Mononuclear cell (primary cell): ENCODE results near the gene PRM3. TPM values are rescaled to one million over a fixed set of nuclear protein-coding genes. Genes with fewer than 3 reads are reported as not detected.

Experiments
- H3K27me3 ChIP-seq: 2 replicates; pipeline ENCODE4 v1.6.0; 2011; ENCODE audit warnings: low read length, control low read depth; ENCODE audit not compliant: insufficient read depth
- H3K4me1 ChIP-seq: 2 replicates; pipeline ENCODE4 v1.5.1; 2011; ENCODE audit warnings: mild to moderate bottlenecking, low read length, control low read depth; ENCODE audit not compliant: insufficient read depth
- H3K4me3 ChIP-seq: 2 replicates; pipeline ENCODE4 v1.5.1; 2011; ENCODE audit warnings: mild to moderate bottlenecking, low read length, moderate library complexity
- H3K9me3 ChIP-seq: 2 replicates; pipeline ENCODE4 v1.5.1; 2011; ENCODE audit warnings: low read depth, mild to moderate bottlenecking, control low read depth, low read length
- total RNA-seq: library from RNA; depleted of rRNA; stranded (reverse); fragments of >200 nt; gene quantifications from one replicate; pipeline ENCODE4 v1.2.3, GENCODE V29; 2012

Gene PRM3
- total RNA-seq, 1 donor: not detected

DNA sequence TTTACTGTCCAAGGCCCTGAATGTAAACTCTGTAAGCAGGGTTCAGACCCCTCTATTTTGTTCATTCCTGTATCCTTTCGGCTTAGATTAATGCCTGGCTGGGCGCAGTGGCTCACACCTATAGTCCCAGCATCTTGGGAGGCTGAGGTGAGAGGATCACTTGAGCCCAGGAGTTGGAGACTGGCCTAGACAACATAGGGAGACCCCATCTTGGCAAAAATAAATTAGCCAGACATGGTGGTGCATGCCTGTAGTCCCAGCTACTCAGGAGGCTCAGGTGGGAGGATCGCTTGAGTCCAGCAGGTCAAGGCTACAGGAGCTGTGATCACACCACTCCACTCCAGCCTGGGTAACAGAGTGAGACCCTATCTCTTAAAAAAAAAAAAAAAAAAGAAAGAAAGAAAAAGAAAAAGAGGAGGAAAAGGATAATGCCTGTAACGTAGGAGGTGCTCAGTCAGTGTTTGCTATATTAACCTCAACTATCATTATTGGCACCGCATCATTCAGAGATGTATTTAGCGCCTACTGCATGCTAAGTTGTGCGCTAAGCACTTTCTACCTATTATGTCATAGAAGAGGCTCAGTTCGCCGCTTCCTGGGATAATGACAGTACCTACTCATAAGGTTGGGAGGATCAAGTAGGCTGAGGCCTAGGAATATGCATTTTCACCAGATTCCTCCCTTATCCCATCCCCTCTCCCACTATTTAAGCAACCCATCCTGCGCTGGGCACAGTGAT lies 22.5 kb downstream of the PRM3 start:
- Histone ChIP-seq H3K27me3 (peaks cover 4% of the 10 kb centered on the region), H3K4me3 (no peak overlapping the region), H3K9me3 (no peaks in the 10 kb centered on the region), H3K4me1 (peaks cover 42% of the 10 kb centered on the region)

- Histone ChIP-seq H3K4me3 (no peak overlapping the region), H3K9me3 (no peaks in the 10 kb centered on the region), H3K4me1 (peaks cover 40% of the 10 kb centered on the region), H3K27me3 (peaks cover 4% of the 10 kb centered on the region)
These were observed 23.2 kb downstream of the PRM3 start for GRCh38 chr16:11250091-11250785.

DNA sequence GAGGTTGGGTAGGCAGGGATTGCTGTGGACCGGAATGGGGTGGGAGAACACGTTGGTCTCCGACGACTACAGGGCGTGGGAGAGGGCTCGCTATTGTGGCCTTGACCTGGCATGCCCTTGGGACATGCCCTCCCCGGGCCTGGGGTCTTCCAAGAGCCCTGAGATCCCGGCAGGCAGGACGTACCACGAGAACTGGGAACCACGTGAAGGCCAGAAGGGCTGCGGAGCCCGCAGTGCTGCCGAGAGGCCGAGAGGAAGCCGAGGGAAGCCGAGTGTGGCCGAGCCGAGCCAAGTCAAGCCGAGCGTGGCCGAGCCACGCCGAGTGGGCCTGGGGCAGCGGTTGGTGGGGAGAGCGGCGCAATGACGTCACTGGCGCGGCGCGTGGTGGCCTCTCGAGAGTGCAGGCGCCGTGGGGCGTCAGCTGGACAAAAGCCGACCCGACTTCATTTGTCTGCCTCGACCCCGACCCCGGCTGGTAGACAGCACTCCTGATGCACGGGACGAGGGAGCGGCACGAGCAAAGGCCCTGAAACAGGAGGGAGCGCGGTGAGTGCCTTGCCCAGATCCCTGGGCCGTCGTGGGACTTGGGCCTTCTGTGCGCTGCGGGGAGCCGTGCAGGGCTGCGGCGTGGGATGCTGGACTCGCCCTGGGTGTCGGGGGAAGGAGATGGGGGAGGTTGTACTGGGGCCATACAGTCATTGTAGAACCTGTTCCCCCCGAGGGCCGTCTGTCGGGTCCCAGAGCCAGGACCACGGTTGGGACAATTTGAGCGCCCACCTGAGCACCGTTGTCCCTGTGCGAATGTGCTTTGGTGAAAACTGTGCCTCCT lies 24.0 kb downstream of the PRM3 start:
- Histone ChIP-seq H3K9me3 (no peaks in the 10 kb centered on the region), H3K27me3 (peaks cover 1% of the 10 kb centered on the region), H3K4me1 (peaks cover 32% of the 10 kb centered on the region), H3K4me3 (no peak overlapping the region)

DNA sequence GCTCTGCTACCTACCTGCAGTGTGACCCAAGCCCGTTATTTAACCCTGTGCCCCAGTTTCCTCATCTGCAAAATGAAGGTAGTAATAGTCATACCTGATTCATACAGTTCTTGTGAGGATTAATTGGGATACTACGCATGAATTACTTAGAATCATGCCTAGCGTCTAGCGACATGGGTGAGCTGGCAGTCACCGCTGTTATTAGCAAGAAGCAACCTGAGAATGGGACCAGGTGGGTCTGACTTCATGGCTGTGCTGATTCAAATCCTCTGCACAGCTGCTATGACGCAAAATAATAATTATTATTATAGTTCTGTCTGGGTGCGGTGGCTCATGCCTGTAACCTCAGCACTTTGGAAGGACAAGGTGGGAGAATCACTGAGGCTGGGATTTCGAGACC lies 25.3 kb downstream of the PRM3 start:
- Histone ChIP-seq H3K27me3 (no peaks in the 10 kb centered on the region), H3K4me1 (peaks cover 19% of the 10 kb centered on the region), H3K9me3 (no peaks in the 10 kb centered on the region), H3K4me3 (no peak overlapping the region)

GRCh38 chr16:11245988-11246387 lies 27.4 kb downstream of the PRM3 start:
- Histone ChIP-seq H3K4me3 (no peak overlapping the region), H3K27me3 (no peaks in the 10 kb centered on the region), H3K4me1 (peaks cover 3% of the 10 kb centered on the region), H3K9me3 (no peaks in the 10 kb centered on the region)

DNA sequence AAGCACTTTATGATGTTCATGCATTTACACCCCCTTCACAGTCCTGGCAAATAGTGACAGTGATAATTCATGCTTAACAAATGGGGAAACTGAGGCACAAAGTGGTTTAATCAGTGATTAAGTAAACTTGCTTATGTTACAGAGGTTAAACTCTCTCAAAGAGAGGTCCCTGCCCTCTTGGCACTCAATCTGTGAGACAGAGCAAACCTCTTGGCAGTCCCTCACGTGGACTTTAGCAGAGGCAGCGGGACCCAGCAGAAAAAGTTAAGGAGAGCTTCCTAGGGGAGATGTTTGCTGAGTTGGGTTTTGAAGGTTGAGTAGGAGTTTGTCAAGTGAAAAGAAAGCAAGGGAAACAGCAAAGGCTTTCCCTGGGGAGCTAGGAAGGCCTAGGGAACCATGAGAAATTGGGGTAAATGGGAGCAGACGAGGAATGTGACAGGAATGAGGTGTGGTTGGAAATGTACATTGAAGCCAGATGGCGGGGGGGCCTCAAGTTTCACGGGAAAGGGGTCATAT lies 28.1 kb downstream of the PRM3 start:
- H3K27me3 ChIP-seq: no peaks in the 10 kb centered on the region
- H3K4me3 ChIP-seq: no peak overlapping the region
- no peaks in the 10 kb centered on the region for H3K9me3 ChIP-seq
- peaks cover 10% of the 10 kb centered on the region for H3K4me1 ChIP-seq

- H3K27me3 ChIP-seq: no peaks in the 10 kb centered on the region
- H3K4me1 ChIP-seq: peaks cover 10% of the 10 kb centered on the region
- no peaks in the 10 kb centered on the region for H3K9me3 ChIP-seq
- H3K4me3 ChIP-seq: no peak overlapping the region
These were observed 30.8 kb downstream of the PRM3 start for GRCh38 chr16:11242658-11243057.

GRCh38 chr16:11241480-11242204 lies 31.8 kb downstream of the PRM3 start:
- no peaks in the 10 kb centered on the region for H3K27me3 ChIP-seq
- H3K9me3 ChIP-seq: no peaks in the 10 kb centered on the region
- H3K4me1 ChIP-seq: peaks cover 16% of the 10 kb centered on the region
- H3K4me3 ChIP-seq: no peak overlapping the region

DNA sequence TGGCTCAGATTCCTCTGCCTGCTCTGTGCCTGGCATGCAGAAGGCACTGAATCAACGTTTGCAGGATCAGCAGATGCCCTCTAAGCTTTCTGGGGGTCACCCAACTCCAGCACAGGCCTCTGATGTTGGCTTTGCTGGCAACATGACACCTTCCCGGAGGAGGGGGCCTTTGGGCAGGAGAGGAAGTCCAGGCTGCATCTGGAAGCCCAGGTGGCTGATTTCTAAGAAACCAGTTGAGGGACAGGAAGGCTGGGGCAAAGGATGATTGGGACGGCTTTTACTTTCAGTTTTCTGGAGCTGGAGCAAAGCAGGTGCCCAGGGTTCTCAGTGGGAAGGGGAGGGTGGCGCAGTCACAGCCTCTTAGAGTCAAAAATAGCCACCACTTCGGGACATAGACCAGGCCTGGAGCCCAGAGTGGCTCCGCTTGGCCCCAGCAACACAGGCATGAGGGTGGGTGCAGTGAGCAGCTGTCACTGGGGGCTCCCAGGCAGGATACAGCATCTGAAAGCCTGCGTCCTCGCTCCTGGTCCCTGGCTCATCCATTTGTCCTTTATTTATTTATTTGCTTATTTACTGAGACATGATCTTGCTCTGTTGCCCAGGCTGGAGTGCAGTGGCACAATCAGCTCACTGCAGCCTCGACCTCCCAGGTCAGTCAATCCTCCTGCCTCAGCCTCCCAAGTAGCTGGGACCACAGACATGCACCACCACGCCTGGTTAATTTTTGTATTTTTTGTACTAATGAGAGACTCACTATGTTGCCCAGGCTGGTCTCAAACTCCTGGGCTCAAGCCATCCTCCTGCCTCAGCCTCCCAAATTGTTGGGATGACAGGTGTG lies 32.6 kb downstream of the PRM3 start:
- peaks cover 17% of the 10 kb centered on the region for H3K4me1 ChIP-seq
- H3K9me3 ChIP-seq: no peaks in the 10 kb centered on the region
- H3K27me3 ChIP-seq: no peaks in the 10 kb centered on the region
- H3K4me3 ChIP-seq: no peak overlapping the region

GRCh38 chr16:11239644-11240632 lies 33.5 kb downstream of the PRM3 start:
- no peak overlapping the region for H3K4me3 ChIP-seq
- H3K9me3 ChIP-seq: no peaks in the 10 kb centered on the region
- H3K27me3 ChIP-seq: no peaks in the 10 kb centered on the region
- peaks cover 26% of the 10 kb centered on the region for H3K4me1 ChIP-seq

GRCh38 chr16:11238272-11239202 lies 34.9 kb downstream of the PRM3 start:
- H3K27me3 ChIP-seq: no peaks in the 10 kb centered on the region
- H3K9me3 ChIP-seq: no peaks in the 10 kb centered on the region
- H3K4me1 ChIP-seq: peaks cover 40% of the 10 kb centered on the region
- H3K4me3 ChIP-seq: no peak overlapping the region
